PC-9 (cell line): Measurements from ENCODE around the gene SLC16A8.

Source experiments
- CTCF ChIP-seq: fragments of 200-600 bp; sonication (generic); conservative IDR thresholded peaks from 2 replicates; pipeline ENCODE4 v1.6.1; 2017; ENCODE audit warnings: mixed run types, antibody characterized with exemption, mild to moderate bottlenecking, moderate library complexity
- EZH2 ChIP-seq: fragments of 200-600 bp; sonication (generic); IDR thresholded peaks from 2 replicates; pipeline ENCODE4 v1.8.0; 2017; ENCODE audit warnings: antibody characterized with exemption, low read depth

DNA sequence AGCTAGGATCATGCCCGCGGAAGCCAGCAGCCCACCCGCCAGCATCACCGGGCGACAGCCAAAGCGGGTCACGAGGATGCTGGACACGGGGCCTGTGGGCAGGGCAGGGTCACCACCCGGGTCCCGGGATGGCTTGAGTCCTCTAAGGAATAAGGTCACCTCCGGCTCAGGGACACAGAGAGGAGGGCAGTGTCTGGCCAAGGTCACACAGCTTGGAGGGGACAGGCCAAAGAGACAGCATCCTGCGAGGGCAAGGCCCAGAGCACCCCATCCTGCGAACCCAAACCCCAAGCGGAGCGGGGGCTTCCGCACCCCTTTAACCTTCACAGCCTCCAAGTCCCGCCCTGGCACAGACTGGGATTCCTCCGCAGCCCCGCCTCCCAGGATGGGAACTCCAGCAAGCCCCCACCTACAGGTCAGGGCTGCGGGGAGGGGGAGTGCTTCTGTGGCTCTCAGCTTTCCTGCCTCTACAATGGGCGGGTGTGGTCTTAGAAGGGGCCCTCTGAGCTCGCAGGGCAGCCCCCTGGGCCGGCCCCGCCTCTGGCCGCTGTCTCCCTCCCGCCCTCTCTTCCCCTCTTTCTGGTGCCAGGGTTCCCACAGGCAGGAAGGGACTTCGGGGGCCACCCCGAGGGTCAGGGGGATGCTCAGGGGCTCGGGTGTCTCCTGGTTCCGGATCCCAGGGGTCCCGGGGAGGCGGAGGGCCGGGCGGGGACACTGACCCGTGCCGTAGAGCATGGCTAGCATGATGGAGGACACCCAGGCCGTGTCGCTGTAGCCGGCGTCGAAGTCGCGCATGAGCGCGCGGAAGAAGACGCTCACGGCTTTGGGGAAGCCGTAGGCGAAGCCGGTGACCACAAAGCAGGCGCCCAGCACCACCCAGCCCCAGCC, 1.8 kb downstream of the SLC16A8 start:
- TF ChIP-seq CTCF (no peak), EZH2 (no peak)
